MM.1S (cell line): Measurements from ENCODE around the gene CAMK2G.

ENCODE experiments used
- EZH2phosphoT487 ChIP-seq: fragments of 300-600 bp; sonication (generic); IDR thresholded peaks from 2 replicates; pipeline ENCODE4 v1.6.1; 2018; ENCODE audit warnings: antibody characterized with exemption, low read length
- TF ChIP-seq, protein P1 (sequence below): fragments of 300-600 bp; sonication (generic); IDR thresholded peaks from 2 replicates; pipeline ENCODE4 v1.5.1; 2016; ENCODE audit warnings: antibody characterized with exemption, low read length, mixed read lengths

DNA sequence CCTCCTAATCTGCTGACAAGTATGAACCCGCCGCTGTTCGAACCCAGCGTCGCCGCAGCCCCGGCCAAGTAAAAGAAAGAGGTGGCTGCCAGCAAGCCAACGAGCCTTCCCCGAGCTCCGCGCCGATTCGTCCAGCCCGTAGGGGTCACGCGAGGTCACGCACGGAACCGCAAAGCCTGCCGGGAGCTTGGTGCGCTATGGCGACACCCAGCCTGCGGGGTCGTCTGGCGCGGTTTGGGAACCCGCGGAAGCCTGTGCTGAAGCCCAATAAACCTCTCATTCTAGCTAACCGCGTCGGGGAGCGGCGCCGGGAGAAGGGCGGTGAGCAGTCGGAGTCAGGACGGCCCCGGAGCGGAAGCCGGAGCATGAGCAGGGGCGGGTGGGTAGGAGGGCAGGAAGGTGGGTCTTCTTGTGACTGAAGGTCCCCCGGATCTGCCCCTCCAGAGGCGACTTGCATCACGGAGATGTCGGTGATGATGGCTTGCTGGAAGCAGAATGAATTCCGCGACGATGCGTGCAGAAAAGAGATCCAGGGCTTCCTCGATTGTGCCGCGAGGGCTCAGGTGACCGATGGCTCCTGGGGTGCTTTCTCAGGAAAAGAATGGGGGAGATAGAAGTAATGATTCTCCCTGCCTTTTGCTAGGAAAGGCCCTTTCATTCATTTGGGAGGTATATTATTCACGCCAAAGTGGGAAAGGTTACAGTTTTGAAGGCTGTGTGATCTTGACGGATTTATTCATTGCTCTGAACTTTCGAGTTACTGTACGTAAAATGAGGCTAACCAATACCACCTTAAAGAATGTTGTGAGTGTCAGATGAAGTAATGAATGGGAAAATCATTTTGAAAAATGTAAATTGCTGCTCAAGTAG, 92.2 kb downstream of the CAMK2G start, which contains the start of gene CHCHD1:
- TF ChIP-seq, protein P1, sequence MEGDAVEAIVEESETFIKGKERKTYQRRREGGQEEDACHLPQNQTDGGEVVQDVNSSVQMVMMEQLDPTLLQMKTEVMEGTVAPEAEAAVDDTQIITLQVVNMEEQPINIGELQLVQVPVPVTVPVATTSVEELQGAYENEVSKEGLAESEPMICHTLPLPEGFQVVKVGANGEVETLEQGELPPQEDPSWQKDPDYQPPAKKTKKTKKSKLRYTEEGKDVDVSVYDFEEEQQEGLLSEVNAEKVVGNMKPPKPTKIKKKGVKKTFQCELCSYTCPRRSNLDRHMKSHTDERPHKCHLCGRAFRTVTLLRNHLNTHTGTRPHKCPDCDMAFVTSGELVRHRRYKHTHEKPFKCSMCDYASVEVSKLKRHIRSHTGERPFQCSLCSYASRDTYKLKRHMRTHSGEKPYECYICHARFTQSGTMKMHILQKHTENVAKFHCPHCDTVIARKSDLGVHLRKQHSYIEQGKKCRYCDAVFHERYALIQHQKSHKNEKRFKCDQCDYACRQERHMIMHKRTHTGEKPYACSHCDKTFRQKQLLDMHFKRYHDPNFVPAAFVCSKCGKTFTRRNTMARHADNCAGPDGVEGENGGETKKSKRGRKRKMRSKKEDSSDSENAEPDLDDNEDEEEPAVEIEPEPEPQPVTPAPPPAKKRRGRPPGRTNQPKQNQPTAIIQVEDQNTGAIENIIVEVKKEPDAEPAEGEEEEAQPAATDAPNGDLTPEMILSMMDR, result no peak
- no peak for TF ChIP-seq EZH2phosphoT487
